Panc1 (cell line): Measurements from ENCODE around the gene FLYWCH1. TPM values are rescaled to one million over a fixed set of nuclear protein-coding genes. Genes with fewer than 3 reads are reported as not detected.

Experiments
- ATAC-seq: fragments of 200-7000 bp; cut with Tn5 transposase; 2 replicates; pipeline ENCODE4 v1.9.1; 2020; ENCODE audit warnings: mild to moderate bottlenecking, moderate library complexity
- BruUV-seq: library from RNA; stranded (reverse); fragments of 400-500 nt; replicated peaks from 2 replicates; lab custom pipeline; 2021; lab: Mats Ljungman, UMichigan
- CTCF ChIA-PET: fragments of 300-600 bp; sonication (Branson Sonifier 250); formaldehyde crosslinking; loops from one replicate; lab custom pipeline; 2022; ENCODE audit warnings: antibody characterized with exemption; lab: Charles Lee
- POLR2A ChIA-PET: fragments of 300-600 bp; sonication (Branson Sonifier 250); formaldehyde crosslinking; loops from one replicate; lab custom pipeline; 2022; ENCODE audit warnings: antibody characterized with exemption; lab: Charles Lee
- DNase-seq: peaks from one replicate; pipeline ENCODE4 v3.0.0-alpha.2; 2010; ENCODE audit warnings: low read depth, low spot score
- H3K27ac ChIP-seq: 2 replicates; pipeline ENCODE4 v1.5.1; 2011; ENCODE audit warnings: mild to moderate bottlenecking, low read length, inconsistent platforms
- H3K27me3 ChIP-seq: fragments of 200-500 bp; sonication (Bioruptor generic); 2 replicates; pipeline ENCODE4 v1.6.0; 2014; ENCODE audit warnings: low read length, inconsistent platforms; ENCODE audit not compliant: control insufficient read depth, insufficient read depth
- H3K36me3 ChIP-seq: fragments of 200-500 bp; sonication (Bioruptor generic); 2 replicates; pipeline ENCODE4 v1.5.1; 2014; ENCODE audit warnings: inconsistent platforms, mild to moderate bottlenecking, low read length, moderate library complexity; ENCODE audit not compliant: control insufficient read depth, insufficient read depth
- H3K4me1 ChIP-seq: 2 replicates; pipeline ENCODE4 v1.5.1; 2011; ENCODE audit warnings: inconsistent platforms, mild to moderate bottlenecking, low read length, moderate library complexity; ENCODE audit not compliant: control insufficient read depth, insufficient read depth
- H3K4me3 ChIP-seq, 2 experiments: 2 replicates each; pipeline ENCODE4 v1.5.1; 2011 to 2012; ENCODE audit warnings: low read depth in 2 of 2, low read length in 2 of 2, mild to moderate bottlenecking in 2 of 2, inconsistent platforms in 1 of 2, moderate library complexity in 1 of 2
- H3K9me3 ChIP-seq: fragments of 200-500 bp; sonication (Bioruptor generic); 2 replicates; pipeline ENCODE4 v1.5.1; 2014; ENCODE audit warnings: low read depth, mild to moderate bottlenecking, inconsistent platforms, low read length, moderate library complexity; ENCODE audit not compliant: control insufficient read depth, insufficient read depth
- CTCF ChIP-seq: fragments of 450-650 bp; IDR thresholded peaks from 2 replicates; pipeline ENCODE4 v1.5.1; 2017; ENCODE audit warnings: mild to moderate bottlenecking
- POLR2AphosphoS5 ChIP-seq: IDR thresholded peaks from 2 replicates; pipeline ENCODE4 v1.6.1; 2012; ENCODE audit warnings: mild to moderate bottlenecking, low read depth, low read length, moderate library complexity
- REST ChIP-seq, 2 experiments: IDR thresholded peaks; 2 replicates each; pipeline ENCODE4 v1.6.1; 2011 to 2012; ENCODE audit warnings: low read depth in 2 of 2, control low read depth in 1 of 2, low read length in 1 of 2, mild to moderate bottlenecking in 1 of 2, moderate library complexity in 1 of 2; ENCODE audit not compliant: insufficient read depth in 1 of 2
- SIN3A ChIP-seq: IDR thresholded peaks from 2 replicates; pipeline ENCODE4 v1.6.1; 2012; ENCODE audit warnings: low read depth, mild to moderate bottlenecking, low read length, moderate library complexity, borderline replicate concordance; ENCODE audit not compliant: insufficient read depth
- TCF7L2 ChIP-seq: IDR thresholded peaks from 2 replicates; pipeline ENCODE4 v1.6.1; 2011; ENCODE audit warnings: mild to moderate bottlenecking, low read depth, low read length, inconsistent platforms
- in situ Hi-C: cut with HindIII; loops from 2 replicates; pipeline ENCODE4 v1.10.0; 2016; ENCODE audit warnings: low sequenced_read_pairs, low pct_unique_long_range_greater_than_20kb
- intact Hi-C: fragments of 100-400 bp; cut with micrococcal nuclease; formaldehyde crosslinking; loops from one replicate; pipeline ENCODE4 v1.10.0; 2022; ENCODE audit not compliant: unreplicated experiment
- total RNA-seq: library from RNA; stranded (reverse); gene quantifications from one replicate; pipeline ENCODE4 v1.2.1, GENCODE V29; 2021; ENCODE audit not compliant: unreplicated experiment

The FLYWCH1 gene
- total RNA-seq, 1 experiment from 2014 or later = 67.9 TPM

- H3K36me3 ChIP-seq = no peaks in the 10 kb centered on the region
- TF ChIP-seq TCF7L2 = no peak
- no peak for TF ChIP-seq SIN3A
- TF ChIP-seq CTCF = no peak
- TF ChIP-seq POLR2AphosphoS5 = no peak
- no peak for TF ChIP-seq REST (IDR thresholded peaks at IDR 0.05; ENCODE audit: insufficient read depth in 1 of 2, low read depth in 2 of 2, low read length in 1 of 2)
- in situ Hi-C loops (no loop called here), intact Hi-C loops (no loop called here)
- CTCF ChIA-PET = interaction anchor here (0.6 kb wide), 1 partner anchor 65 kb away, joined by 3 read pairs; no protein-coding TSS in a partner anchor
- no peaks in the 10 kb centered on the region for H3K27me3 ChIP-seq
- H3K4me3 ChIP-seq = no peak overlapping the region
- no peaks in the 10 kb centered on the region for H3K9me3 ChIP-seq
- DNase-seq = no peak
- BruUV-seq = no TSS peak
- H3K4me1 ChIP-seq = peaks cover 16% of the 10 kb centered on the region
- POLR2A ChIA-PET = interaction anchor here (0.5 kb wide), 1 partner anchor 54 kb away, joined by 3 read pairs; no protein-coding TSS in a partner anchor
- no peak overlapping the region for H3K27ac ChIP-seq
- no peak for ATAC-seq
Measured at GRCh38 chr16:2985893-2986355, 74.2 kb downstream of the FLYWCH1 start.

- Histone ChIP-seq H3K27me3 (no peaks in the 10 kb centered on the region), H3K9me3 (no peaks in the 10 kb centered on the region), H3K36me3 (no peaks in the 10 kb centered on the region), H3K4me3 (no peak overlapping the region), H3K4me1 (peaks cover 8% of the 10 kb centered on the region), H3K27ac (no peak overlapping the region)
- BruUV-seq = no TSS peak
- TF ChIP-seq TCF7L2 (no peak), SIN3A (no peak), POLR2AphosphoS5 (no peak), CTCF (no peak), REST (IDR thresholded peaks at IDR 0.05; ENCODE audit: insufficient read depth in 1 of 2, low read depth in 2 of 2, low read length in 1 of 2) (no peak)
- POLR2A ChIA-PET = no interaction called here
- CTCF ChIA-PET = interaction anchor here (0.6 kb wide), 1 partner anchor 66 kb away, joined by 3 read pairs; no protein-coding TSS in a partner anchor
- in situ Hi-C loops = no loop called here
- ATAC-seq (no peak), DNase-seq (no peak)
- intact Hi-C loops = no loop called here
Measured at GRCh38 chr16:2986623-2987188, 75.0 kb downstream of the FLYWCH1 start.
